ENCODE measurements around the gene FBH1. TPM values are rescaled to one million over a fixed set of nuclear protein-coding genes. Genes with fewer than 3 reads are reported as not detected.

Gene FBH1
- polyA plus RNA-seq, 1 donor from 2014 or later = 41.1 TPM

DNA sequence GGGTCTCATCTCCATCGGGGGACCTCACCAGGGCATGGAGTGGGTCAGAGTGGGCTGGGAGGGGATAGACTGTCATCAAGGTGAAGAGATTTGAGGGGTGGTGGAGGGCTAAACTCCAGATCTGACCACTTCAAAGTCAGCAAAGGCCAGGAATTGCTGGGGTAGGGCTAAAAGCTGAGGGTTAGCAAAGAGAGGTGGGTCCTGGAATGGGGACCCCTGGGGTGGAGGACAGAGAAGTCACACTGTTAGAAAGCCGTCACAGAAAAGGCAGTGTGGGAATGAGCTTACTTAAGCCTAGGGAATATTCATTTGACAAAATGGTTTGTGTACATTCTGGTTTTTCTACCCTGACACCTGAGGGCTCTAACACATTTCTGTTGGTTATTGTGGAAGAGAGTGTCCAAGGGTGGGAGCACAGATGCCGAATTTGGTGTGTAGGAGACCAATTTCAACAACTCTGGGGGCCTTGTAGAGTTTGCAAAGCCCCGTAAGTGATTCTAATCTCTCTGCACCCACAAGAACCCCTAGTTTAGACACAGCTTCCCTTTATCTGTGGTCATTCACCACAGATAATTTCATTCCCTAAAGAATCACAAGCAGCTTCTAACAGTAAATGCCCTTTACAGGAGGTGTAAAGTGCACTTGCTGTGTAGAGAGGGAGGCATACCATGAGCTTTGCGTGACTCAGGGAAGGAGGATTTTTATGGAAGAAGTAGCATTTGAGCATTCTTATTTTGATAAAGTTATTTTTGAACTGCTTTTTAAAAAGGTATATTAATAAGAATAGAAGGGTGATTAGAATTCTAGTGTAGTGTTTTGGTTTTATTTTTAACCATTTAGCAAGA lies 6.4 kb downstream of the FBH1 start:
- Histone ChIP-seq H4K20me1 (ENCODE audit: insufficient read depth) (no peaks in the 10 kb centered on the region), H3K9ac (ENCODE audit: low read length) (no peak overlapping the region), H3K4me2 (ENCODE audit: low read length) (no peak overlapping the region), H2AFZ (ENCODE audit: low read depth, low read length) (no peak overlapping the region), H3K4me3 (ENCODE audit: low read length) (no peak overlapping the region), H3K27me3 (ENCODE audit: insufficient read depth, low read depth, low read length) (no peaks in the 10 kb centered on the region), H3K9me2 (ENCODE audit: insufficient read depth, low read length) (no peaks in the 10 kb centered on the region), H3K9me3 (ENCODE audit: low read length) (no peaks in the 10 kb centered on the region), H3K36me3 (ENCODE audit: insufficient read depth, low read length) (peaks cover 16% of the 10 kb centered on the region), H3K27ac (ENCODE audit: low read length) (no peak overlapping the region), H3F3A (ENCODE audit: insufficient read depth, low read length, poor library complexity, severe bottlenecking) (no peaks in the 10 kb centered on the region), H3K79me2 (replicated peaks; ENCODE audit: insufficient read depth, low read length) (peaks cover 39% of the 10 kb centered on the region)
- TF ChIP-seq, protein P1, sequence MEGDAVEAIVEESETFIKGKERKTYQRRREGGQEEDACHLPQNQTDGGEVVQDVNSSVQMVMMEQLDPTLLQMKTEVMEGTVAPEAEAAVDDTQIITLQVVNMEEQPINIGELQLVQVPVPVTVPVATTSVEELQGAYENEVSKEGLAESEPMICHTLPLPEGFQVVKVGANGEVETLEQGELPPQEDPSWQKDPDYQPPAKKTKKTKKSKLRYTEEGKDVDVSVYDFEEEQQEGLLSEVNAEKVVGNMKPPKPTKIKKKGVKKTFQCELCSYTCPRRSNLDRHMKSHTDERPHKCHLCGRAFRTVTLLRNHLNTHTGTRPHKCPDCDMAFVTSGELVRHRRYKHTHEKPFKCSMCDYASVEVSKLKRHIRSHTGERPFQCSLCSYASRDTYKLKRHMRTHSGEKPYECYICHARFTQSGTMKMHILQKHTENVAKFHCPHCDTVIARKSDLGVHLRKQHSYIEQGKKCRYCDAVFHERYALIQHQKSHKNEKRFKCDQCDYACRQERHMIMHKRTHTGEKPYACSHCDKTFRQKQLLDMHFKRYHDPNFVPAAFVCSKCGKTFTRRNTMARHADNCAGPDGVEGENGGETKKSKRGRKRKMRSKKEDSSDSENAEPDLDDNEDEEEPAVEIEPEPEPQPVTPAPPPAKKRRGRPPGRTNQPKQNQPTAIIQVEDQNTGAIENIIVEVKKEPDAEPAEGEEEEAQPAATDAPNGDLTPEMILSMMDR (IDR thresholded peaks at IDR 0.05; ENCODE audit: poor library complexity, severe bottlenecking) = no peak
- TF ChIP-seq TAF1 (IDR thresholded peaks at IDR 0.05; ENCODE audit: low read depth) = no peak
- no peak for TF ChIP-seq EZH2 (IDR thresholded peaks at IDR 0.05; ENCODE audit: borderline replicate concordance, insufficient read depth, low read length, poor library complexity, severe bottlenecking)
- no peak for TF ChIP-seq RAD21 (conservative IDR thresholded peaks at IDR 0.05)
- no peak for TF ChIP-seq SMC3 (conservative IDR thresholded peaks at IDR 0.05; ENCODE audit: poor library complexity)
- TF ChIP-seq, protein P2, sequence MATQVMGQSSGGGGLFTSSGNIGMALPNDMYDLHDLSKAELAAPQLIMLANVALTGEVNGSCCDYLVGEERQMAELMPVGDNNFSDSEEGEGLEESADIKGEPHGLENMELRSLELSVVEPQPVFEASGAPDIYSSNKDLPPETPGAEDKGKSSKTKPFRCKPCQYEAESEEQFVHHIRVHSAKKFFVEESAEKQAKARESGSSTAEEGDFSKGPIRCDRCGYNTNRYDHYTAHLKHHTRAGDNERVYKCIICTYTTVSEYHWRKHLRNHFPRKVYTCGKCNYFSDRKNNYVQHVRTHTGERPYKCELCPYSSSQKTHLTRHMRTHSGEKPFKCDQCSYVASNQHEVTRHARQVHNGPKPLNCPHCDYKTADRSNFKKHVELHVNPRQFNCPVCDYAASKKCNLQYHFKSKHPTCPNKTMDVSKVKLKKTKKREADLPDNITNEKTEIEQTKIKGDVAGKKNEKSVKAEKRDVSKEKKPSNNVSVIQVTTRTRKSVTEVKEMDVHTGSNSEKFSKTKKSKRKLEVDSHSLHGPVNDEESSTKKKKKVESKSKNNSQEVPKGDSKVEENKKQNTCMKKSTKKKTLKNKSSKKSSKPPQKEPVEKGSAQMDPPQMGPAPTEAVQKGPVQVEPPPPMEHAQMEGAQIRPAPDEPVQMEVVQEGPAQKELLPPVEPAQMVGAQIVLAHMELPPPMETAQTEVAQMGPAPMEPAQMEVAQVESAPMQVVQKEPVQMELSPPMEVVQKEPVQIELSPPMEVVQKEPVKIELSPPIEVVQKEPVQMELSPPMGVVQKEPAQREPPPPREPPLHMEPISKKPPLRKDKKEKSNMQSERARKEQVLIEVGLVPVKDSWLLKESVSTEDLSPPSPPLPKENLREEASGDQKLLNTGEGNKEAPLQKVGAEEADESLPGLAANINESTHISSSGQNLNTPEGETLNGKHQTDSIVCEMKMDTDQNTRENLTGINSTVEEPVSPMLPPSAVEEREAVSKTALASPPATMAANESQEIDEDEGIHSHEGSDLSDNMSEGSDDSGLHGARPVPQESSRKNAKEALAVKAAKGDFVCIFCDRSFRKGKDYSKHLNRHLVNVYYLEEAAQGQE (IDR thresholded peaks at IDR 0.05; ENCODE audit: borderline replicate concordance) = no peak
- TF ChIP-seq POLR2AphosphoS5 (IDR thresholded peaks at IDR 0.05) = no peak
- no peak for TF ChIP-seq MXI1 (conservative IDR thresholded peaks at IDR 0.05; ENCODE audit: poor library complexity, severe bottlenecking)
- TF ChIP-seq EP300 (conservative IDR thresholded peaks at IDR 0.05; ENCODE audit: poor library complexity, severe bottlenecking) = no peak

DNA sequence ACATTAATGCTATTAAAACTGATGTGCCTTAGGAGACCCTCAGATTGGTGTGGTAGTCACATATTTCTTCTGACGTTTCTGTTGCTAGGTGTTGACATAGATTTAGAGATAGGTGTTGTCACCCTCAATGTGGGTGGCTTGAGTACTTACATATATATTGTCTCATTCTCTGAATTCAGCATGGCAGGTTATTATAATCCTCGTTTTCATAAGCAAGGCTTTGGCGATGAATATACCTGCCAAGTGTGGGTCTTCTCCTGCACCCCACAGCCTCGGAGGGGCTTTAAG lies 7.0 kb downstream of the FBH1 start:
- H2AFZ ChIP-seq (ENCODE audit: low read depth, low read length) = no peak overlapping the region
- H3K9me3 ChIP-seq (ENCODE audit: low read length) = no peaks in the 10 kb centered on the region
- no peak overlapping the region for H3K4me3 ChIP-seq (ENCODE audit: low read length)
- no peak for TF ChIP-seq EZH2 (IDR thresholded peaks at IDR 0.05; ENCODE audit: borderline replicate concordance, insufficient read depth, low read length, poor library complexity, severe bottlenecking)
- TF ChIP-seq MXI1 (conservative IDR thresholded peaks at IDR 0.05; ENCODE audit: poor library complexity, severe bottlenecking) = no peak
- no peaks in the 10 kb centered on the region for H3F3A ChIP-seq (ENCODE audit: insufficient read depth, low read length, poor library complexity, severe bottlenecking)
- H3K9me2 ChIP-seq (ENCODE audit: insufficient read depth, low read length) = no peaks in the 10 kb centered on the region
- no peaks in the 10 kb centered on the region for H3K27me3 ChIP-seq (ENCODE audit: insufficient read depth, low read depth, low read length)
- H3K27ac ChIP-seq (ENCODE audit: low read length) = no peak overlapping the region
- peaks cover 16% of the 10 kb centered on the region for H3K36me3 ChIP-seq (ENCODE audit: insufficient read depth, low read length)
- no peak overlapping the region for H3K4me2 ChIP-seq (ENCODE audit: low read length)
- peaks cover 34% of the 10 kb centered on the region for H3K79me2 ChIP-seq (replicated peaks; ENCODE audit: insufficient read depth, low read length)
- H3K9ac ChIP-seq (ENCODE audit: low read length) = no peak overlapping the region
- no peaks in the 10 kb centered on the region for H4K20me1 ChIP-seq (ENCODE audit: insufficient read depth)

Measured in neural cell (in vitro differentiated cells).